HepG2 (cell line): ENCODE measurements around the gene GPR65. TPM values are rescaled to one million over a fixed set of nuclear protein-coding genes. Genes with fewer than 3 reads are reported as not detected.
A peak's percentile ranks its signal among the peaks of the same experiment; 100 is the strongest.
"Not testable (repeated sequence)": the region's sequence is repeated elsewhere in the genome, so short reads cannot be mapped to it uniquely, and the experiment has no call there.

ENCODE experiments used
- ARID2 ChIP-seq: sonication (generic); formaldehyde crosslinking; IDR thresholded peaks from 2 replicates; pipeline ENCODE4 v1.8.1; 2022; ENCODE audit warnings: mild to moderate bottlenecking, missing genetic modification reagents, borderline replicate concordance
- CEBPG ChIP-seq: IDR thresholded peaks from 2 replicates; pipeline ENCODE4 v1.6.1; 2016
- CREM ChIP-seq, 2 experiments: sonication (generic) in 1 of 2; formaldehyde crosslinking in 1 of 2; IDR thresholded peaks; 2 replicates each; pipeline versions ENCODE4 v1.4.0 to v1.6.1; 2016 to 2020; ENCODE audit warnings: antibody characterized with exemption in 1 of 2, mild to moderate bottlenecking in 1 of 2, missing genetic modification reagents in 1 of 2
- DPF2 ChIP-seq: sonication (generic); formaldehyde crosslinking; IDR thresholded peaks from 2 replicates; pipeline ENCODE4 v1.4.0; 2020; ENCODE audit warnings: mild to moderate bottlenecking, low read depth, missing genetic modification reagents, borderline replicate concordance
- FOXA3 ChIP-seq: IDR thresholded peaks from 2 replicates; pipeline ENCODE4 v1.6.1; 2016; ENCODE audit warnings: missing genetic modification reagents, missing compliant biosample characterization
- FOXK1 ChIP-seq: sonication (generic); formaldehyde crosslinking; IDR thresholded peaks from 2 replicates; pipeline ENCODE4 v1.4.0; 2020; ENCODE audit warnings: low read depth, missing genetic modification reagents, borderline replicate concordance
- GABPB1 ChIP-seq: IDR thresholded peaks from 2 replicates; pipeline ENCODE4 v1.6.1; 2016; ENCODE audit warnings: mild to moderate bottlenecking, missing genetic modification reagents, moderate library complexity, missing compliant biosample characterization
- HMG20A ChIP-seq: IDR thresholded peaks from 2 replicates; pipeline ENCODE4 v1.6.1; 2016; ENCODE audit warnings: borderline replicate concordance
- KLF16 ChIP-seq, 2 experiments: sonication (generic) in 1 of 2; formaldehyde crosslinking in 1 of 2; IDR thresholded peaks; 2 replicates each; pipeline versions ENCODE4 v1.6.1 to v1.8.0; 2016 to 2023; ENCODE audit warnings: missing genetic modification reagents in 2 of 2, missing compliant biosample characterization in 1 of 2
- RXRB ChIP-seq: IDR thresholded peaks from 2 replicates; pipeline ENCODE4 v1.6.1; 2016; ENCODE audit warnings: borderline replicate concordance, missing genetic modification reagents, missing compliant biosample characterization
- TCF7 ChIP-seq: sonication (generic); IDR thresholded peaks from 2 replicates; pipeline ENCODE4 v1.6.1; 2016; ENCODE audit warnings: antibody characterized with exemption, low read depth
- TEAD3 ChIP-seq: optimal IDR thresholded peaks from 2 replicates; pipeline ENCODE3; 2016; ENCODE audit warnings: borderline replicate concordance
- THAP11 ChIP-seq: IDR thresholded peaks from 2 replicates; pipeline ENCODE4 v1.6.1; 2016; ENCODE audit warnings: missing biosample characterization, missing genetic modification reagents
- YY1 ChIP-seq: IDR thresholded peaks from 2 replicates; pipeline ENCODE4 v1.6.1; 2011; ENCODE audit warnings: low read length, low read depth, moderate library complexity, mild to moderate bottlenecking; ENCODE audit not compliant: insufficient read depth, insufficient replicate concordance
- polyA plus RNA-seq, 8 experiments: library from polyadenylated mRNA; depleted of rRNA in 3 of 8; stranded (reverse) in 7 of 8; unstranded in 1 of 8; fragments of >200 nt; fragmentation: Illumina TruSeq in 4 of 8; extraction: Trizol in 4 of 8; gene quantifications; 2 replicates each; pipeline versions ENCODE4 v1.2.1 to v1.2.3, GENCODE V29; 2011 to 2016; ENCODE audit warnings: low read depth in 4 of 8, missing spikeins in 1 of 8, mixed read lengths in 1 of 8; ENCODE audit not compliant: insufficient read depth in 1 of 8
- total RNA-seq, 5 experiments: library from RNA; depleted of rRNA; stranded (reverse); fragments of >200 nt; fragmentation: Illumina TruSeq; extraction: Trizol; gene quantifications; 2 replicates each; pipeline ENCODE4 v1.2.3, GENCODE V29; 2016; ENCODE audit warnings: low read depth in 1 of 5
- TF ChIP-seq, protein P1 (sequence below): sonication (generic); formaldehyde crosslinking; IDR thresholded peaks from 2 replicates; pipeline ENCODE4 v1.4.0; 2020; ENCODE audit warnings: missing genetic modification reagents
- TF ChIP-seq, protein P2 (sequence below): sonication (generic); formaldehyde crosslinking; IDR thresholded peaks from 2 replicates; pipeline ENCODE4 v1.4.0; 2020; ENCODE audit warnings: missing genetic modification reagents, borderline replicate concordance
- TF ChIP-seq, protein P3 (sequence below): sonication (generic); formaldehyde crosslinking; IDR thresholded peaks from 2 replicates; pipeline ENCODE4 v1.8.1; 2022; ENCODE audit warnings: low read depth, mild to moderate bottlenecking, missing genetic modification reagents
- TF ChIP-seq, protein P4 (sequence below): sonication (generic); formaldehyde crosslinking; IDR thresholded peaks from 2 replicates; pipeline ENCODE4 v1.4.0; 2020; ENCODE audit warnings: missing genetic modification reagents; ENCODE audit errors: not compliant biosample characterization

GPR65 gene
- total and polyA plus RNA-seq, 2 of the 13 experiments (the other 11 are each of a cell fraction or from before 2014, with no cell fraction given) = not detected

DNA sequence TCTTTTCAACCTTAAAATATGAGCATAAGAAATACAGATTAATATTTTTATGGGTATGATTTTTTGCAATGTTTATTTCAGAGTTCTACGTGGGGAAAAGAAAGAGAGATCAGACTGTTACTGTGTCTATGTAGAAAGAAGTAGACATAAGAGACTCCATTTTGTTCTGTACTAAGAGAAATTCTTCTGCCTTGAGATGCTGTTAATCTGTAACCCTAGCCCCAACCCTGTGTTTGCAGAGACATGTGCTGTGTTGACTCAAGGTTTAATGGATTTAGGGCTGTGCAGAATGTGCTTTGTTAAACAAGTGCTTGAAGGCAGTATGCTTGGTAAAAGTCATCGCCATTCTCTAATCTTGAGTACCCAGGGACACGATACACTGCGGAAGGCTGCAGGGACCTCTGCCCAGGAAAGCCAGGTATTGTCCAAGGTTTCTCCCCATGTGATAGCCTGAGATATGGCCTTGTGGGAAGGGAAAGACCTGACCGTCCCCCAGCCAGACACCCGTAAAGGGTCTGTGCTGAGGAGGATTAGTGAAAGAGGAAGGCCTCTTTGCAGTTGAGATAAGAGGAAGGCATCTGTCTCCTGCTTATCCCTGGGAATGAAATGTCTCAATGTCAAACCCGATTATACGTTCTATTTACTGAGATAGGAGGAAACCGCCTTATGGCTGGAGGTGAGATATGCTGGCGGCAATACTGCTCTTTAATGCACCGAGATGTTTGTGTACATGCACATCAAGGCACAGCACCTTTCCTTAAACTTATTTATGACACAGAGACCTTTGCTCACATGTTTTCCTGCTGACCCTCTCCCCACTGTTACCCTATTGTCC, 19.5 kb downstream of the GPR65 start (continued):
- peak; percentile 34 for TF ChIP-seq YY1
- TF ChIP-seq GABPB1 = 0 out of 2 replicates have a peak, but pooled peaks have one; percentile 24
- TF ChIP-seq, protein P1, sequence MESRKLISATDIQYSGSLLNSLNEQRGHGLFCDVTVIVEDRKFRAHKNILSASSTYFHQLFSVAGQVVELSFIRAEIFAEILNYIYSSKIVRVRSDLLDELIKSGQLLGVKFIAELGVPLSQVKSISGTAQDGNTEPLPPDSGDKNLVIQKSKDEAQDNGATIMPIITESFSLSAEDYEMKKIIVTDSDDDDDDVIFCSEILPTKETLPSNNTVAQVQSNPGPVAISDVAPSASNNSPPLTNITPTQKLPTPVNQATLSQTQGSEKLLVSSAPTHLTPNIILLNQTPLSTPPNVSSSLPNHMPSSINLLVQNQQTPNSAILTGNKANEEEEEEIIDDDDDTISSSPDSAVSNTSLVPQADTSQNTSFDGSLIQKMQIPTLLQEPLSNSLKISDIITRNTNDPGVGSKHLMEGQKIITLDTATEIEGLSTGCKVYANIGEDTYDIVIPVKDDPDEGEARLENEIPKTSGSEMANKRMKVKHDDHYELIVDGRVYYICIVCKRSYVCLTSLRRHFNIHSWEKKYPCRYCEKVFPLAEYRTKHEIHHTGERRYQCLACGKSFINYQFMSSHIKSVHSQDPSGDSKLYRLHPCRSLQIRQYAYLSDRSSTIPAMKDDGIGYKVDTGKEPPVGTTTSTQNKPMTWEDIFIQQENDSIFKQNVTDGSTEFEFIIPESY (CRISPR knock-in tag) = peak; percentile 28; the same call in 1 of the 2 replicates
- TF ChIP-seq KLF16 (CRISPR knock-in tag; IDR thresholded peaks at IDR 0.05) = peak in 1 of 2 experiments; percentile 58; a peak in 2 of 4 replicates
- peak; percentile 62 for TF ChIP-seq CREM (IDR thresholded peaks at IDR 0.05)
- TF ChIP-seq CREM (CRISPR knock-in tag; IDR thresholded peaks at IDR 0.05) = not testable (repeated sequence)
- peak; percentile 27 for TF ChIP-seq TCF7
- TF ChIP-seq, protein P2, sequence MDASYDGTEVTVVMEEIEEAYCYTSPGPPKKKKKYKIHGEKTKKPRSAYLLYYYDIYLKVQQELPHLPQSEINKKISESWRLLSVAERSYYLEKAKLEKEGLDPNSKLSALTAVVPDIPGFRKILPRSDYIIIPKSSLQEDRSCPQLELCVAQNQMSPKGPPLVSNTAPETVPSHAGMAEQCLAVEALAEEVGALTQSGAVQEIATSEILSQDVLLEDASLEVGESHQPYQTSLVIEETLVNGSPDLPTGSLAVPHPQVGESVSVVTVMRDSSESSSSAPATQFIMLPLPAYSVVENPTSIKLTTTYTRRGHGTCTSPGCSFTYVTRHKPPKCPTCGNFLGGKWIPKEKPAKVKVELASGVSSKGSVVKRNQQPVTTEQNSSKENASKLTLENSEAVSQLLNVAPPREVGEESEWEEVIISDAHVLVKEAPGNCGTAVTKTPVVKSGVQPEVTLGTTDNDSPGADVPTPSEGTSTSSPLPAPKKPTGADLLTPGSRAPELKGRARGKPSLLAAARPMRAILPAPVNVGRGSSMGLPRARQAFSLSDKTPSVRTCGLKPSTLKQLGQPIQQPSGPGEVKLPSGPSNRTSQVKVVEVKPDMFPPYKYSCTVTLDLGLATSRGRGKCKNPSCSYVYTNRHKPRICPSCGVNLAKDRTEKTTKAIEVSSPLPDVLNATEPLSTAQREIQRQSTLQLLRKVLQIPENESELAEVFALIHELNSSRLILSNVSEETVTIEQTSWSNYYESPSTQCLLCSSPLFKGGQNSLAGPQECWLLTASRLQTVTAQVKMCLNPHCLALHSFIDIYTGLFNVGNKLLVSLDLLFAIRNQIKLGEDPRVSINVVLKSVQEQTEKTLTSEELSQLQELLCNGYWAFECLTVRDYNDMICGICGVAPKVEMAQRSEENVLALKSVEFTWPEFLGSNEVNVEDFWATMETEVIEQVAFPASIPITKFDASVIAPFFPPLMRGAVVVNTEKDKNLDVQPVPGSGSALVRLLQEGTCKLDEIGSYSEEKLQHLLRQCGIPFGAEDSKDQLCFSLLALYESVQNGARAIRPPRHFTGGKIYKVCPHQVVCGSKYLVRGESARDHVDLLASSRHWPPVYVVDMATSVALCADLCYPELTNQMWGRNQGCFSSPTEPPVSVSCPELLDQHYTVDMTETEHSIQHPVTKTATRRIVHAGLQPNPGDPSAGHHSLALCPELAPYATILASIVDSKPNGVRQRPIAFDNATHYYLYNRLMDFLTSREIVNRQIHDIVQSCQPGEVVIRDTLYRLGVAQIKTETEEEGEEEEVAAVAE (CRISPR knock-in tag) = peak; percentile 33; the same call in 1 of the 2 replicates
- TF ChIP-seq, protein P3, sequence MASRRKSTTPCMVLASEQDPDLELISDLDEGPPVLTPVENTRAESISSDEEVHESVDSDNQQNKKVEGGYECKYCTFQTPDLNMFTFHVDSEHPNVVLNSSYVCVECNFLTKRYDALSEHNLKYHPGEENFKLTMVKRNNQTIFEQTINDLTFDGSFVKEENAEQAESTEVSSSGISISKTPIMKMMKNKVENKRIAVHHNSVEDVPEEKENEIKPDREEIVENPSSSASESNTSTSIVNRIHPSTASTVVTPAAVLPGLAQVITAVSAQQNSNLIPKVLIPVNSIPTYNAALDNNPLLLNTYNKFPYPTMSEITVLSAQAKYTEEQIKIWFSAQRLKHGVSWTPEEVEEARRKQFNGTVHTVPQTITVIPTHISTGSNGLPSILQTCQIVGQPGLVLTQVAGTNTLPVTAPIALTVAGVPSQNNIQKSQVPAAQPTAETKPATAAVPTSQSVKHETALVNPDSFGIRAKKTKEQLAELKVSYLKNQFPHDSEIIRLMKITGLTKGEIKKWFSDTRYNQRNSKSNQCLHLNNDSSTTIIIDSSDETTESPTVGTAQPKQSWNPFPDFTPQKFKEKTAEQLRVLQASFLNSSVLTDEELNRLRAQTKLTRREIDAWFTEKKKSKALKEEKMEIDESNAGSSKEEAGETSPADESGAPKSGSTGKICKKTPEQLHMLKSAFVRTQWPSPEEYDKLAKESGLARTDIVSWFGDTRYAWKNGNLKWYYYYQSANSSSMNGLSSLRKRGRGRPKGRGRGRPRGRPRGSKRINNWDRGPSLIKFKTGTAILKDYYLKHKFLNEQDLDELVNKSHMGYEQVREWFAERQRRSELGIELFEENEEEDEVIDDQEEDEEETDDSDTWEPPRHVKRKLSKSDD (CRISPR knock-in tag) = peak; percentile 17; the same call in 1 of the 2 replicates
- TF ChIP-seq HMG20A (CRISPR knock-in tag) = peak; percentile 83; the same call in 1 of the 2 replicates
- peak; percentile 24; the same call in 1 of the 2 replicates for TF ChIP-seq RXRB (CRISPR knock-in tag)
- TF ChIP-seq, protein P4, sequence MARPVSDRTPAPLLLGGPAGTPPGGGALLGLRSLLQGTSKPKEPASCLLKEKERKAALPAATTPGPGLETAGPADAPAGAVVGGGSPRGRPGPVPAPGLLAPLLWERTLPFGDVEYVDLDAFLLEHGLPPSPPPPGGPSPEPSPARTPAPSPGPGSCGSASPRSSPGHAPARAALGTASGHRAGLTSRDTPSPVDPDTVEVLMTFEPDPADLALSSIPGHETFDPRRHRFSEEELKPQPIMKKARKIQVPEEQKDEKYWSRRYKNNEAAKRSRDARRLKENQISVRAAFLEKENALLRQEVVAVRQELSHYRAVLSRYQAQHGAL (CRISPR knock-in tag) = peak; percentile 27
- 0 out of 2 replicates have a peak, but pooled peaks have one; percentile 33 for TF ChIP-seq ARID2
- TF ChIP-seq FOXK1 (CRISPR knock-in tag) = peak; percentile 54; the same call in 1 of the 2 replicates
- peak; percentile 44; the same call in 1 of the 2 replicates for TF ChIP-seq CEBPG (CRISPR knock-in tag)
- TF ChIP-seq TEAD3 (CRISPR knock-in tag) = peak; percentile 27
- peak; percentile 42 for TF ChIP-seq THAP11
- TF ChIP-seq DPF2 = peak; percentile 82
- TF ChIP-seq FOXA3 (CRISPR knock-in tag) = peak; percentile 94
